Chondrocyte (in vitro differentiated cells): ENCODE measurements around the gene PITPNM2. TPM values are rescaled to one million over a fixed set of nuclear protein-coding genes. Genes with fewer than 3 reads are reported as not detected.

Source experiments
- DNase-seq: peaks from one replicate; pipeline ENCODE4 v3.0.0; 2021; ENCODE audit warnings: mixed read lengths, low spot score
- H3K27ac Mint-ChIP-seq: one replicate; pipeline ENCODE4 v1.8.0; 2021; ENCODE audit warnings: mild to moderate bottlenecking, moderate library complexity, mixed read lengths; ENCODE audit not compliant: unreplicated experiment
- H3K27me3 Mint-ChIP-seq: 2 replicates; pipeline ENCODE4 v1.8.0; 2021; ENCODE audit warnings: low read depth, mixed read lengths
- H3K36me3 Mint-ChIP-seq: 2 replicates; pipeline ENCODE4 v1.8.0; 2021; ENCODE audit warnings: low read depth, mixed read lengths
- H3K4me1 Mint-ChIP-seq: 2 replicates; pipeline ENCODE4 v1.8.0; 2021; ENCODE audit warnings: low read depth, mild to moderate bottlenecking, mixed read lengths
- H3K4me3 Mint-ChIP-seq: one replicate; pipeline ENCODE4 v1.8.0; 2021; ENCODE audit warnings: mild to moderate bottlenecking, moderate library complexity, mixed read lengths; ENCODE audit not compliant: unreplicated experiment
- H3K9me3 Mint-ChIP-seq: 2 replicates; pipeline ENCODE4 v1.8.0; 2021; ENCODE audit warnings: low read depth, mixed read lengths
- total RNA-seq: library from RNA; stranded (reverse); gene quantifications from 3 replicates; pipeline ENCODE4 v1.2.1, GENCODE V29; 2021
- TF ChIP-seq, protein P1 (sequence below): fragments of 200-600 bp; sonication (generic); IDR thresholded peaks from 2 replicates; pipeline ENCODE4 v1.5.0; 2021; ENCODE audit warnings: antibody characterized with exemption, mild to moderate bottlenecking, moderate library complexity

Gene PITPNM2
- total RNA-seq, 1 donor from 2014 or later = 11.5 TPM

DNA sequence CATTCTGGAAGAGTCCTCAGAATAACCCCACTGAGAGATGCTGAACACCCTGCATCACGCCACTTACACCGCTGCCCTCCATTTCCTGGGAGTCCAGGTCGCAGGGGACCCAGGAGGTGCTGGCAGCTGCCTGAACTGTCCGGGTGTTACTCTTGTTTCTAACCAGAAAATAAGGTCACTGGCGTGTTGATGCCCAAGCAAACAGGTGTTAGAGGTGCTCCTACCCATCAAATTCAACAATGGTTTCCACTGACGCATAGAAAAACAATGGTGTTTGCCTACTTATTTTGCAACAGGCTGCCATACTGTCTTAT, 23.8 kb downstream of the PITPNM2 start:
- no peak overlapping the region for H3K4me3 Mint-ChIP-seq
- DNase-seq = no peak
- H3K27ac Mint-ChIP-seq = peak overlapping the region; percentile 96
- peaks cover 38% of the 10 kb centered on the region for H3K4me1 Mint-ChIP-seq
- H3K9me3 Mint-ChIP-seq = no peaks in the 10 kb centered on the region
- H3K27me3 Mint-ChIP-seq = no peaks in the 10 kb centered on the region
- TF ChIP-seq, protein P1, sequence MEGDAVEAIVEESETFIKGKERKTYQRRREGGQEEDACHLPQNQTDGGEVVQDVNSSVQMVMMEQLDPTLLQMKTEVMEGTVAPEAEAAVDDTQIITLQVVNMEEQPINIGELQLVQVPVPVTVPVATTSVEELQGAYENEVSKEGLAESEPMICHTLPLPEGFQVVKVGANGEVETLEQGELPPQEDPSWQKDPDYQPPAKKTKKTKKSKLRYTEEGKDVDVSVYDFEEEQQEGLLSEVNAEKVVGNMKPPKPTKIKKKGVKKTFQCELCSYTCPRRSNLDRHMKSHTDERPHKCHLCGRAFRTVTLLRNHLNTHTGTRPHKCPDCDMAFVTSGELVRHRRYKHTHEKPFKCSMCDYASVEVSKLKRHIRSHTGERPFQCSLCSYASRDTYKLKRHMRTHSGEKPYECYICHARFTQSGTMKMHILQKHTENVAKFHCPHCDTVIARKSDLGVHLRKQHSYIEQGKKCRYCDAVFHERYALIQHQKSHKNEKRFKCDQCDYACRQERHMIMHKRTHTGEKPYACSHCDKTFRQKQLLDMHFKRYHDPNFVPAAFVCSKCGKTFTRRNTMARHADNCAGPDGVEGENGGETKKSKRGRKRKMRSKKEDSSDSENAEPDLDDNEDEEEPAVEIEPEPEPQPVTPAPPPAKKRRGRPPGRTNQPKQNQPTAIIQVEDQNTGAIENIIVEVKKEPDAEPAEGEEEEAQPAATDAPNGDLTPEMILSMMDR = no peak
- no peaks in the 10 kb centered on the region for H3K36me3 Mint-ChIP-seq

DNA sequence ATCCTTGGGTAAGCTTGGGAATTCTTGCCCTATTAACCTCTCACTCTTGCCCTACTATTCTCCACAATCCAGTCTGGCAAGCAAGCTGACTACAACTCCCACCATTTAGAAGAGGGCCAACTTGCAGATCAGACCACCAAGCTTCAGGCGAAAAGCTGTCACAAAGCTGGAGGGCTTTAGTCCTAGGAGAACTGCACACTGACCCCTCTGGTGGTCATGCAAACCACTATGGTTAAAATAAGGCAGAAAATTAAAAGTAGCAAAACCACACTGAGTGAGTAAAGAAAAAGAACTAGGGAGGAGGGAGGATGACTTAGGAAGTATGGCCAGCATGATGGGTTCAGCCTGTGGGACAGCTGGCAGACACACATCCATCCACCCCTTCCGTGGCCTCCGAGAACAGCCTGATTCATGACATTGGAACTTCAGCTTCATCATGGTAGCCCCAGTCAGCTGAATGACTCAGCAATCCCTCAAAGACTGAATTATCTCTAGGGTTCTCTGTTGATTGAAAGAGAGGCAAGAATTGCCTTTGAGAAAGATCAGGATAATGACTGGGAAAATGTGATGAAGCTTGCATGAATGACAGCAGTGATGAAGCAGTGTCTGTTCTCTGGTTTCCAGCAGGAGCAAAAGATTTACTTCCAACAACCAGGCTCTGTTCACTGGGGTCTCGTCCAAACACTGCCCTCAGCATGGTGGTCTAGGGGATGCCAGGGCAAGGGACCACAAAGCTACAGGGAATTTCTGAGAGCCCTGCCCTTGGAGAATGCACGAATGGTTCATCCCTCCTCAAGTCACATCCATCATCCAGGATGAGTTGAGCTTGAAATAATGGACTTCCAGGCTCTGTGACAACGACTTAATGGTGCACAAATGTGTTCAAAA, 24.4 kb downstream of the PITPNM2 start:
- no peaks in the 10 kb centered on the region for H3K27me3 Mint-ChIP-seq
- peak overlapping the region; percentile 96 for H3K27ac Mint-ChIP-seq
- no peaks in the 10 kb centered on the region for H3K36me3 Mint-ChIP-seq
- no peak for DNase-seq
- no peak overlapping the region for H3K4me3 Mint-ChIP-seq
- no peaks in the 10 kb centered on the region for H3K9me3 Mint-ChIP-seq
- H3K4me1 Mint-ChIP-seq = peaks cover 36% of the 10 kb centered on the region
- TF ChIP-seq, protein P1 = peak; percentile 68

DNA sequence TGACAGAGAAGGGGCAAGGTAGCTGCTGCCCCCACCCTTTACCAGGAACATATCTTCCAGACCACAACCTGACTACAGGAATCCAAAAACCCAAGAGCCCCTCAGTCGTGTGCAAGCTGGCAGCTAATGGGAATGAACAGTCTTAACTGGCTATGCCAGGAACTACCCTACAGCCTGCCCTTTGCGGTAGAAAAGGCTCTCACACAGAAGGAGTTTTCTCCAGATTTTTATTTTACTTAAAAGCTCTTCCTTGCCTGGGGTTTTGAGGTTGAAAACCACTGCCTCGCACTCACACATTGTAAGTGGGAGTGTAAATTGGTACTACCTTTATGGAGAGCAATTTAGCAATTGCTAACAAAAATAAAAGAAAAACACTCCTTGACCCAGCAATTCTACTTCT, 28.3 kb downstream of the PITPNM2 start:
- no peak for DNase-seq
- Mint-ChIP-seq H3K4me3 (no peak overlapping the region), H3K9me3 (no peaks in the 10 kb centered on the region), H3K4me1 (peaks cover 21% of the 10 kb centered on the region), H3K27ac (no peak overlapping the region), H3K36me3 (no peaks in the 10 kb centered on the region), H3K27me3 (no peaks in the 10 kb centered on the region)
- TF ChIP-seq, protein P1 = no peak

- no peak for DNase-seq
- Mint-ChIP-seq H3K4me1 (peaks cover 12% of the 10 kb centered on the region), H3K36me3 (no peaks in the 10 kb centered on the region), H3K4me3 (no peak overlapping the region), H3K9me3 (no peaks in the 10 kb centered on the region), H3K27ac (no peak overlapping the region), H3K27me3 (no peaks in the 10 kb centered on the region)
- TF ChIP-seq, protein P1 = no peak
Observed at GRCh38 chr12:123121670-123122069, 29.2 kb downstream of the PITPNM2 start.

GRCh38 chr12:123120452-123121166, 30.3 kb downstream of the PITPNM2 start:
- Mint-ChIP-seq H3K9me3 (no peaks in the 10 kb centered on the region), H3K27me3 (no peaks in the 10 kb centered on the region), H3K27ac (no peak overlapping the region), H3K36me3 (no peaks in the 10 kb centered on the region), H3K4me3 (no peak overlapping the region), H3K4me1 (peaks cover 12% of the 10 kb centered on the region)
- TF ChIP-seq, protein P1 = no peak
- no peak for DNase-seq
